Liver (tissue), 9 donors: ENCODE results near the gene INA. TPM values are rescaled to one million over a fixed set of nuclear protein-coding genes. Genes with fewer than 3 reads are reported as not detected.

Experiments used
- DNase-seq: peaks from one replicate; pipeline ENCODE4 v3.0.0-alpha.2; 2017; ENCODE audit warnings: low spot score
- H3K27ac ChIP-seq, 2 donors: one replicate each; pipeline ENCODE4 v1.7.0; 2013; ENCODE audit warnings: inconsistent platforms in 2 of 2, low read length in 2 of 2, control low read depth in 1 of 2, low read depth in 1 of 2, mild to moderate bottlenecking in 1 of 2
- H3K27me3 ChIP-seq, 4 donors: one replicate each; pipeline versions ENCODE4 v1.6.1 to v1.7.0; 2013; ENCODE audit warnings: low read length in 3 of 4, inconsistent platforms in 1 of 4, mild to moderate bottlenecking in 1 of 4, moderate library complexity in 1 of 4; ENCODE audit not compliant: control insufficient read depth in 4 of 4, insufficient read depth in 4 of 4
- H3K36me3 ChIP-seq, 4 donors: one replicate each; pipeline versions ENCODE4 v1.6.1 to v1.7.0; 2013; ENCODE audit warnings: low read length in 3 of 4, mild to moderate bottlenecking in 3 of 4, low read depth in 1 of 4, moderate library complexity in 1 of 4; ENCODE audit not compliant: control insufficient read depth in 4 of 4, insufficient read depth in 3 of 4
- H3K4me1 ChIP-seq, 4 donors: one replicate each; pipeline versions ENCODE4 v1.6.1 to v1.7.0; 2013; ENCODE audit warnings: low read length in 3 of 4, mild to moderate bottlenecking in 3 of 4, moderate library complexity in 1 of 4; ENCODE audit not compliant: control insufficient read depth in 4 of 4, insufficient read depth in 4 of 4
- H3K4me3 ChIP-seq, 3 donors: one replicate each; pipeline versions ENCODE4 v1.6.1 to v1.7.0; 2013; ENCODE audit warnings: low read length in 3 of 3, control low read depth in 1 of 3, low read depth in 1 of 3, mild to moderate bottlenecking in 1 of 3
- H3K9ac ChIP-seq, 2 donors: one replicate each; pipeline ENCODE4 v1.7.0; 2013; ENCODE audit warnings: low read length in 2 of 2, mild to moderate bottlenecking in 2 of 2, moderate library complexity in 2 of 2, control low read depth in 1 of 2, low read depth in 1 of 2
- H3K9me3 ChIP-seq, 4 donors: one replicate each; pipeline versions ENCODE4 v1.6.1 to v1.7.0; 2013; ENCODE audit warnings: low read length in 3 of 4; ENCODE audit not compliant: control insufficient read depth in 4 of 4
- ATF3 ChIP-seq: IDR thresholded peaks from 2 replicates; pipeline ENCODE4 v1.6.1; 2016; ENCODE audit warnings: antibody characterized with exemption
- EGR1 ChIP-seq, 2 donors: IDR thresholded peaks; 2 replicates each; pipeline ENCODE4 v1.6.1; 2016 to 2018; ENCODE audit warnings: antibody characterized with exemption in 2 of 2, low read depth in 2 of 2
- FOXA2 ChIP-seq: IDR thresholded peaks from 2 replicates; pipeline ENCODE4 v1.6.1; 2016; ENCODE audit warnings: antibody characterized with exemption
- GABPA ChIP-seq, 2 donors: IDR thresholded peaks in 1 of 2; conservative IDR thresholded peaks in 1 of 2; 2 replicates each; pipeline ENCODE4 v1.6.1; 2016; ENCODE audit warnings: antibody characterized with exemption in 2 of 2, mild to moderate bottlenecking in 1 of 2, moderate library complexity in 1 of 2
- HNF4A ChIP-seq, 2 donors: conservative IDR thresholded peaks; 2 replicates each; pipeline ENCODE4 v1.6.1; 2016; ENCODE audit warnings: antibody characterized with exemption in 2 of 2, mild to moderate bottlenecking in 2 of 2
- MAX ChIP-seq: IDR thresholded peaks from 2 replicates; pipeline ENCODE4 v1.6.1; 2016; ENCODE audit warnings: antibody characterized with exemption
- RAD21 ChIP-seq, 2 donors: IDR thresholded peaks; 2 replicates each; pipeline ENCODE4 v1.6.1; 2016; ENCODE audit warnings: antibody characterized with exemption in 2 of 2, mild to moderate bottlenecking in 2 of 2
- REST ChIP-seq: IDR thresholded peaks from 2 replicates; pipeline ENCODE4 v1.6.1; 2016; ENCODE audit warnings: antibody characterized with exemption, mild to moderate bottlenecking
- RXRA ChIP-seq, 2 donors: IDR thresholded peaks; 2 replicates each; pipeline ENCODE4 v1.6.1; 2017 to 2018; ENCODE audit warnings: antibody characterized with exemption in 2 of 2, mild to moderate bottlenecking in 1 of 2
- SP1 ChIP-seq: IDR thresholded peaks from 2 replicates; pipeline ENCODE4 v1.6.1; 2018; ENCODE audit warnings: antibody characterized with exemption, mild to moderate bottlenecking
- ZBTB33 ChIP-seq: IDR thresholded peaks from 2 replicates; pipeline ENCODE4 v1.6.1; 2016; ENCODE audit warnings: antibody characterized with exemption
- WGBS: extraction: QIAGEN DNeasy Blood & Tissue Kit; methylation state at CpG from one replicate; pipeline ENCODE4 v1.1.7; 2013; 5-methylcytosine and 5-hydroxymethylcytosine counted together
- polyA plus RNA-seq, 2 donors: library from polyadenylated mRNA; stranded (reverse) in 1 of 2; unstranded in 1 of 2; fragments of 200-250 nt in 1 of 2; fragments of >200 nt in 1 of 2; fragmentation: Nextera tagmentation in 1 of 2; extraction: Ambion mirVana in 1 of 2; gene quantifications; one replicate each; pipeline versions ENCODE4 v1.2.1 to v1.2.3, GENCODE V29; 2013 to 2015
- total RNA-seq, 2 donors: library from RNA; depleted of rRNA; stranded (reverse); fragments of >200 nt; gene quantifications; one replicate each; pipeline ENCODE4 v1.2.3, GENCODE V29; 2014
- donor health status: healthy.
- donor health status: healthy.
- donor health status: healthy.
- donor health status: healthy.
- donor health status: healthy.

The INA gene
- total RNA-seq (not detected), polyA plus RNA-seq (not detected)

GRCh38 chr10:103276896-103277712, at the start of gene INA:
Gene INA (plus strand): TSS chr10:103277138. CDS start chr10:103277212, 74 bp downstream.
- no peaks in the 10 kb centered on the region for H3K9me3 ChIP-seq
- H3K4me1 ChIP-seq, result peaks cover 5 to 12% (median 9%) of the 10 kb centered on the region in 4 donors
- TF ChIP-seq SP1 (no peak), GABPA (IDR thresholded peaks at IDR 0.05 in 1 of 2, conservative IDR thresholded peaks at IDR 0.05 in 1 of 2) (no peak), HNF4A (conservative IDR thresholded peaks at IDR 0.05) (no peak)
- H3K27me3 ChIP-seq, result peaks cover 3 to 13% (median 7%) of the 10 kb centered on the region in 4 donors
- no peaks in the 10 kb centered on the region for H3K36me3 ChIP-seq
- peak within 1 kb of the TSS in 2 of 3 donors; percentile 5 to 34 for H3K4me3 ChIP-seq
- 4% methylated on average over 105 of the region's 105 CpGs for WGBS
- no peak for DNase-seq
- H3K9ac ChIP-seq, result no peak within 1 kb of the TSS
- H3K27ac ChIP-seq, result no peak within 1 kb of the TSS

- no peak overlapping the region for H3K27ac ChIP-seq
These were observed 49.5 kb upstream of the INA start for GRCh38 chr10:103227416-103227815.

GRCh38 chr10:103231047-103231551, 45.8 kb upstream of the INA start:
- DNase-seq, result no peak

More at GRCh38 chr10:103227416-103227815, 49.5 kb upstream of the INA start:
- WGBS, result 91% methylated on average over 1 of the region's 1 CpG
- TF ChIP-seq ZBTB33 (no peak), FOXA2 (no peak)
- Histone ChIP-seq H3K27me3 (no peaks in the 10 kb centered on the region), H3K36me3 (no peaks in the 10 kb centered on the region), H3K4me3 (no peak overlapping the region), H3K9me3 (peaks cover 0 to 6% (median under 1%) of the 10 kb centered on the region in 4 donors), H3K4me1 (no peaks in the 10 kb centered on the region), H3K9ac (no peak overlapping the region)
- DNase-seq, result no peak

More at GRCh38 chr10:103231047-103231551, 45.8 kb upstream of the INA start:
- Histone ChIP-seq H3K4me1 (no peaks in the 10 kb centered on the region), H3K36me3 (no peaks in the 10 kb centered on the region), H3K9me3 (no peaks in the 10 kb centered on the region), H3K27ac (no peak overlapping the region), H3K9ac (no peak overlapping the region), H3K27me3 (no peaks in the 10 kb centered on the region), H3K4me3 (no peak overlapping the region)
- TF ChIP-seq HNF4A (conservative IDR thresholded peaks at IDR 0.05) (no peak), ATF3 (no peak), FOXA2 (no peak), GABPA (IDR thresholded peaks at IDR 0.05 in 1 of 2, conservative IDR thresholded peaks at IDR 0.05 in 1 of 2) (no peak), MAX (no peak), SP1 (no peak), ZBTB33 (no peak), RAD21 (IDR thresholded peaks at IDR 0.05) (no peak), REST (no peak), RXRA (IDR thresholded peaks at IDR 0.05) (no peak), EGR1 (IDR thresholded peaks at IDR 0.05; ENCODE audit: low read depth in 2 of 2) (no peak)
- 63% methylated on average over 4 of the region's 4 CpGs for WGBS
